ENCODE data around the gene GAREM2. TPM values are rescaled to one million over a fixed set of nuclear protein-coding genes. Genes with fewer than 3 reads are reported as not detected.

GAREM2 gene
- 10 to 100 TPM in 1 of 2 donors, 1 to 10 TPM in 1; 8.7 to 11.0 TPM for total RNA-seq
- 10 to 100 TPM; 46.6 to 63.2 TPM for polyA plus RNA-seq (ENCODE audit: insufficient read length in 2 of 2)
- long read RNA-seq, donor 1, full-length matches to known transcripts = 12 of 254 reads
- long read RNA-seq, donor 1, partial matches to known transcripts = 205 of 254 reads
- long read RNA-seq, donor 1, other reads (novel, unspliced or antisense) = 37 of 254 reads
- long read RNA-seq, donor 2, full-length matches to known transcripts = 7 of 12 reads
- long read RNA-seq, donor 2, partial matches to known transcripts = 5 of 12 reads
- long read RNA-seq, donor 2, other reads (novel, unspliced or antisense) = 0 of 12 reads
- long read RNA-seq, donor 3, full-length matches to known transcripts = 8 of 21 reads
- long read RNA-seq, donor 3, partial matches to known transcripts = 13 of 21 reads
- long read RNA-seq, donor 3, other reads (novel, unspliced or antisense) = 0 of 21 reads
- long read RNA-seq, donor 4, full-length matches to known transcripts = 1 of 1 reads
- long read RNA-seq, donor 4, partial matches to known transcripts = 0 of 1 reads
- long read RNA-seq, donor 4, other reads (novel, unspliced or antisense) = 0 of 1 reads

GRCh38 chr2:26172871-26173775 is at the start of gene GAREM2:
Gene GAREM2, plus strand, starts transcription at chr2:26173088. Its CDS starts 133 bp downstream, at chr2:26173221.
- H3K4me3 ChIP-seq (ENCODE audit: low read depth, low read length) = peak within 1 kb of the TSS; percentile 61
- DNase-seq (ENCODE audit: low read depth in 4 of 6, low spot score in 6 of 6) = peak in 2 of 6 donors; percentile 58 to 60
- peaks cover 23% of the 10 kb centered on the region for H3K36me3 ChIP-seq (ENCODE audit: control insufficient read depth, insufficient read depth, low read length)
- H3K4me1 ChIP-seq (ENCODE audit: control insufficient read depth, insufficient read depth, low read length) = peaks cover 39% of the 10 kb centered on the region
- no peaks in the 10 kb centered on the region for H3K9me3 ChIP-seq (ENCODE audit: control insufficient read depth, insufficient read depth, low read length)
- H3K27ac ChIP-seq (ENCODE audit: low read depth, low read length) = peak within 1 kb of the TSS; percentile 83
- under 1% methylated on average over 90 of the region's 102 CpGs for WGBS (ENCODE audit: insufficient coverage)
- H3K27me3 ChIP-seq (ENCODE audit: control insufficient read depth, insufficient read depth, low read length) = peaks cover 6% of the 10 kb centered on the region

- Histone ChIP-seq H3K27ac (ENCODE audit: low read depth, low read length) (no peak overlapping the region), H3K4me3 (ENCODE audit: low read depth, low read length) (no peak overlapping the region), H3K9me3 (ENCODE audit: control insufficient read depth, insufficient read depth, low read length) (no peaks in the 10 kb centered on the region), H3K4me1 (ENCODE audit: control insufficient read depth, insufficient read depth, low read length) (no peaks in the 10 kb centered on the region), H3K36me3 (ENCODE audit: control insufficient read depth, insufficient read depth, low read length) (peaks cover 3% of the 10 kb centered on the region), H3K27me3 (ENCODE audit: control insufficient read depth, insufficient read depth, low read length) (no peaks in the 10 kb centered on the region)
- no peak for DNase-seq (ENCODE audit: low read depth in 4 of 6, low spot score in 6 of 6)
- 68% methylated on average over 4 of the region's 5 CpGs for WGBS (ENCODE audit: insufficient coverage)
These were observed 49.5 kb upstream of the GAREM2 start for GRCh38 chr2:26123426-26123825.

GRCh38 chr2:26126074-26126473 is 46.8 kb upstream of the GAREM2 start:
- no peaks in the 10 kb centered on the region for H3K9me3 ChIP-seq (ENCODE audit: control insufficient read depth, insufficient read depth, low read length)
- H3K27ac ChIP-seq (ENCODE audit: low read depth, low read length) = no peak overlapping the region
- WGBS (ENCODE audit: insufficient coverage) = 92% methylated on average over 2 of the region's 4 CpGs
- H3K4me1 ChIP-seq (ENCODE audit: control insufficient read depth, insufficient read depth, low read length) = no peaks in the 10 kb centered on the region
- DNase-seq (ENCODE audit: low read depth in 4 of 6, low spot score in 6 of 6) = no peak
- no peak overlapping the region for H3K4me3 ChIP-seq (ENCODE audit: low read depth, low read length)
- H3K36me3 ChIP-seq (ENCODE audit: control insufficient read depth, insufficient read depth, low read length) = peaks cover 3% of the 10 kb centered on the region
- H3K27me3 ChIP-seq (ENCODE audit: control insufficient read depth, insufficient read depth, low read length) = no peaks in the 10 kb centered on the region

GRCh38 chr2:26128176-26128575 is 44.7 kb upstream of the GAREM2 start:
- DNase-seq (ENCODE audit: low read depth in 4 of 6, low spot score in 6 of 6) = no peak
- Histone ChIP-seq H3K4me1 (ENCODE audit: control insufficient read depth, insufficient read depth, low read length) (no peaks in the 10 kb centered on the region), H3K4me3 (ENCODE audit: low read depth, low read length) (no peak overlapping the region), H3K9me3 (ENCODE audit: control insufficient read depth, insufficient read depth, low read length) (no peaks in the 10 kb centered on the region), H3K27me3 (ENCODE audit: control insufficient read depth, insufficient read depth, low read length) (no peaks in the 10 kb centered on the region), H3K27ac (ENCODE audit: low read depth, low read length) (no peak overlapping the region), H3K36me3 (ENCODE audit: control insufficient read depth, insufficient read depth, low read length) (peaks cover 3% of the 10 kb centered on the region)
- WGBS (ENCODE audit: insufficient coverage) = 73% methylated on average over 4 of the region's 8 CpGs

GRCh38 chr2:26130763-26131162 is 42.1 kb upstream of the GAREM2 start:
- DNase-seq (ENCODE audit: low read depth in 4 of 6, low spot score in 6 of 6) = no peak
- H3K27ac ChIP-seq (ENCODE audit: low read depth, low read length) = no peak overlapping the region
- WGBS (ENCODE audit: insufficient coverage) = 62% methylated on average over 2 of the region's 3 CpGs
- no peaks in the 10 kb centered on the region for H3K4me1 ChIP-seq (ENCODE audit: control insufficient read depth, insufficient read depth, low read length)
- no peaks in the 10 kb centered on the region for H3K9me3 ChIP-seq (ENCODE audit: control insufficient read depth, insufficient read depth, low read length)
- H3K27me3 ChIP-seq (ENCODE audit: control insufficient read depth, insufficient read depth, low read length) = no peaks in the 10 kb centered on the region
- H3K36me3 ChIP-seq (ENCODE audit: control insufficient read depth, insufficient read depth, low read length) = peaks cover 3% of the 10 kb centered on the region
- H3K4me3 ChIP-seq (ENCODE audit: low read depth, low read length) = no peak overlapping the region

GRCh38 chr2:26136451-26136850 is 36.4 kb upstream of the GAREM2 start:
- Histone ChIP-seq H3K9me3 (ENCODE audit: control insufficient read depth, insufficient read depth, low read length) (no peaks in the 10 kb centered on the region), H3K4me1 (ENCODE audit: control insufficient read depth, insufficient read depth, low read length) (no peaks in the 10 kb centered on the region), H3K27ac (ENCODE audit: low read depth, low read length) (peak overlapping the region; percentile 8), H3K4me3 (ENCODE audit: low read depth, low read length) (no peak overlapping the region), H3K36me3 (ENCODE audit: control insufficient read depth, insufficient read depth, low read length) (peaks cover 6% of the 10 kb centered on the region), H3K27me3 (ENCODE audit: control insufficient read depth, insufficient read depth, low read length) (no peaks in the 10 kb centered on the region)
- 24% methylated on average over 2 of the region's 3 CpGs for WGBS (ENCODE audit: insufficient coverage)
- peak in 3 of 6 donors; percentile 26 to 58 (median 57) for DNase-seq (ENCODE audit: low read depth in 4 of 6, low spot score in 6 of 6)

GRCh38 chr2:26139269-26140183 is 33.4 kb upstream of the GAREM2 start:
- Histone ChIP-seq H3K4me1 (ENCODE audit: control insufficient read depth, insufficient read depth, low read length) (no peaks in the 10 kb centered on the region), H3K36me3 (ENCODE audit: control insufficient read depth, insufficient read depth, low read length) (peaks cover 6% of the 10 kb centered on the region), H3K9me3 (ENCODE audit: control insufficient read depth, insufficient read depth, low read length) (no peaks in the 10 kb centered on the region), H3K27ac (ENCODE audit: low read depth, low read length) (no peak overlapping the region), H3K27me3 (ENCODE audit: control insufficient read depth, insufficient read depth, low read length) (no peaks in the 10 kb centered on the region), H3K4me3 (ENCODE audit: low read depth, low read length) (no peak overlapping the region)
- no peak for DNase-seq (ENCODE audit: low read depth in 4 of 6, low spot score in 6 of 6)
- 69% methylated on average over 9 of the region's 12 CpGs for WGBS (ENCODE audit: insufficient coverage)

- Histone ChIP-seq H3K27me3 (ENCODE audit: control insufficient read depth, insufficient read depth, low read length) (no peaks in the 10 kb centered on the region), H3K36me3 (ENCODE audit: control insufficient read depth, insufficient read depth, low read length) (peaks cover 6% of the 10 kb centered on the region), H3K4me3 (ENCODE audit: low read depth, low read length) (no peak overlapping the region), H3K9me3 (ENCODE audit: control insufficient read depth, insufficient read depth, low read length) (no peaks in the 10 kb centered on the region), H3K27ac (ENCODE audit: low read depth, low read length) (no peak overlapping the region), H3K4me1 (ENCODE audit: control insufficient read depth, insufficient read depth, low read length) (no peaks in the 10 kb centered on the region)
- 88% methylated on average over 14 of the region's 18 CpGs for WGBS (ENCODE audit: insufficient coverage)
- DNase-seq (ENCODE audit: low read depth in 4 of 6, low spot score in 6 of 6) = no peak
These were observed 31.6 kb upstream of the GAREM2 start for GRCh38 chr2:26141145-26141769.
